GM19372 (cell line): Measurements from ENCODE around the gene MAML2.
A peak's percentile ranks its signal among the peaks of the same experiment; 100 is the strongest.

ENCODE experiments used
- ATAC-seq: cut with Tn5 transposase; IDR thresholded peaks from one replicate; pipeline ENCODE4 v1.9.1; 2021; ENCODE audit warnings: mild to moderate bottlenecking, low read depth, moderate library complexity; ENCODE audit not compliant: unreplicated experiment

MAML2 gene

DNA sequence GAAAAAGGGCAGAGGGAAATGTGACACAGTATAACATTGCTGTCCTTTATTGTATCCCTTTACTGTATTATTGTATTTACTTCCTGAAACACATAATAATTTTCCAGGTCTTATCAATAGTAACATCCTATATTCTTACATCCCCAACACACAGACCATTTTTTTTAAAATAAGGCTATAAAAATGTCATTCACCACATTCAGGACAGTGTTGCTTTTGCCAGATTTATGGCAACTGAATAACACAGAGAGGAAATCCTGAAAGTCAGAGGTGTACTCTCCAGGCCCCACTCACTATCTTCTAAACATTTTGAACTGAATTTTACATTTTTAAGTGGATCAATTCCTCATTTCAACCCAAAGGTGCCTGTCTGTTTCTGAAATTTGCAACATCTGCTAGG, 314.2 kb downstream of the MAML2 start:
- ATAC-seq = no peak

DNA sequence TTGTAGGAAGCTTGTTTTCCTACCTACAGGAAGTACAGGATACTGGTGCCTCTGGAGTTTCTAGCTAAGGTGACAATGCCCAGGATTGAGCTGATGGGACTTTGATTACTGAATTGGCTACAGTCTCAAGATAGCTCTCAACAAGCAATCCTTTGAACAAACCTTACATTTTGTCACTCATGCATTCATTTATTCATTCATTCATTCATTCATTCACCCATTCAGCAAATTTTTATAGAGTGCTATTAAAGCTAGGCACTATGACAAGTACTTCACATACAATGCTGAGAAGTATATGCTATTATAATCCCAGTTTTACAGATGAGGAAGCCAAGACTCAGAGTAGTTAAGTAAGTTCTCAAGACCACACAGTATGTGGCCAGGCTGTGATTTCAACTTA, 316.0 kb downstream of the MAML2 start:
- no peak for ATAC-seq

DNA sequence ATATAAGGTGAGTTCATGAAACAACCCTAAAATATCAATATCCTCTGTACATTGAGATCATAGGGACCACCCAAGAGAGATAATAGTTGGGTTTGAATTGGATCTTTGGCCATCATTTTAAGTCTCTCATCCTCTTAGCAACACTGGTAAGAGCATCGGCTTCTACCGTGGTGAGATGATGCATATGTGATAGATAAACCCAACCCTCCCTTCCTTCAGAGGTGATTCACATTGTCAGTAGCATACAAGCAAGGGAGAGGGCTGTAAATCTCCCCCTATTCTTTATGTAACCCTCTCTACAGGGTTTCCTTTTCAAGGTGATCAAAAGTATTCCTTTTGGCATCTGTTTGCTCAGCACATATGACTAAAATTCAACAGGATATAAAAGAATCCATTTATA, 316.7 kb downstream of the MAML2 start:
- no peak for ATAC-seq

DNA sequence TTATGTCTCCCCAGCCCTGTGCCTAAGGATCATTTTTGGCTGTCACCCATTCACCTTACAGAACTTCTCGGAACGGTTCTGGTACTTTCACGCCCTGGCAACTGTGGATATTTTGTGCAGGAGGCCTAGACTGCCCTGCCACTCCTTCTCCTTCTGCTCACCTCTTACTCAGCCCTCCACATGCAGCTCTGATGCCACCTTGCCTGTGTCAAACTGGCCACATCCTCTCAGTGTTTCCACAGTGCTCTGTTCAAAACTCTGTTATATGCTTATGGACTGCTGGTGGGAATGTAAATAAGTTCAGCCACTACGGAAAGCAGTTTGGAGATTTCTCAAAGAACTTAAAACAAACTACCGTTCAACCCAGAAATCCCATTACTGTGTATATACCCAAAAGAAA, 318.3 kb downstream of the MAML2 start:
- no peak for ATAC-seq

DNA sequence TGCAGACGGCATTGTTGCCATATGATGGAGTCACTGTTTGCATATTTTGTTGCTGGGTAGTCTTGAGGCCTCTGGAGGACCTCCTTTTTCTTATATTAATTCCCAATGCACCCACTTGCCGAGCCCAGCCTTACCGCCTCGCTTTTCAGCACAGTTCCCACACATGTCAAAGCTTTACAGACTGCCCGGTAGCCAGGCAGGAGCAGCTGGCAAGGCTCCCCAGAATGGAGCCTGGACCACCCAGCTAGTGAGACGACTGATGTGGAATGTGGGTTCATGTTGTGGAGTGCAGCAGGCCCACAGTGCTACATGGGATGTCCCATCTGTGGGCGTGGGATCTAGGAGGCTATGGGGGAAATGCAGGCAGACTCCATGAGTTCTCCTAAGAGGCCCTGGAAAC, 319.7 kb downstream of the MAML2 start:
- ATAC-seq = no peak

DNA sequence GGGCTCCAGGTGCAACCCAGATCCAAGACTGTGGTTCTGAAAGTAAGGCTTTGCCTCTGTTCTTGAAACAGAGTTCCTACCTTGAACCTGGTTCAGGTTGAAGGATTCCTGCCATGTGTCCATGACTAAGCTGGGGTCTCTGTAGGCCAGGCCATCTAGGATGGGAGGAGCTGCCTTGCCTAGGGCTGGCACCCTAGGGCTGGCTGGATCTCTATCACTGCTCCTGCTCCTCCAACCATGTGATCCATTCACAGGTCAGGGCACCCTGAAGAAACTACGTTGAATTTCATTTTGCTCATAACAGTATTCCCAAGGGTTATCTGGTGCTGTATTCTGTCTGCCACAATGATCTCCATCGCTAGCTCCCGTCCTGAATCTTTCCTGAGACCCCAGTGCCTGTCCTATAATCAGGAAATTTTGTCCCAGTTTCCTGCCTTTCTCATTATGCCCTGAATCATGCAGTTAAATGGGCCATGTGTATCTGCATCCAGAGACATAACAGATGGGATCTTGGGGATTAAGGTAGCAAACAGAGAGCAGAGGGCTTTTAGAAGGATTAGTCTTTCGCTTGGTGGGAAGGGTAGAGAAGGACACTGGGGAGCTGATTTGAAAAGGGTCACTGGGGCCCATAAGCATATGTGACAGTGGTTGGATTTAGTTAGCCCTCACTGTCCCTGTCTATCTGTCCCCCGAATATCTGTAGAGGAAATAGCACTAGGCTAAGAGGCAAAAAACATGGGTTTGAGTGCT, 320.9 kb downstream of the MAML2 start:
- no peak for ATAC-seq

DNA sequence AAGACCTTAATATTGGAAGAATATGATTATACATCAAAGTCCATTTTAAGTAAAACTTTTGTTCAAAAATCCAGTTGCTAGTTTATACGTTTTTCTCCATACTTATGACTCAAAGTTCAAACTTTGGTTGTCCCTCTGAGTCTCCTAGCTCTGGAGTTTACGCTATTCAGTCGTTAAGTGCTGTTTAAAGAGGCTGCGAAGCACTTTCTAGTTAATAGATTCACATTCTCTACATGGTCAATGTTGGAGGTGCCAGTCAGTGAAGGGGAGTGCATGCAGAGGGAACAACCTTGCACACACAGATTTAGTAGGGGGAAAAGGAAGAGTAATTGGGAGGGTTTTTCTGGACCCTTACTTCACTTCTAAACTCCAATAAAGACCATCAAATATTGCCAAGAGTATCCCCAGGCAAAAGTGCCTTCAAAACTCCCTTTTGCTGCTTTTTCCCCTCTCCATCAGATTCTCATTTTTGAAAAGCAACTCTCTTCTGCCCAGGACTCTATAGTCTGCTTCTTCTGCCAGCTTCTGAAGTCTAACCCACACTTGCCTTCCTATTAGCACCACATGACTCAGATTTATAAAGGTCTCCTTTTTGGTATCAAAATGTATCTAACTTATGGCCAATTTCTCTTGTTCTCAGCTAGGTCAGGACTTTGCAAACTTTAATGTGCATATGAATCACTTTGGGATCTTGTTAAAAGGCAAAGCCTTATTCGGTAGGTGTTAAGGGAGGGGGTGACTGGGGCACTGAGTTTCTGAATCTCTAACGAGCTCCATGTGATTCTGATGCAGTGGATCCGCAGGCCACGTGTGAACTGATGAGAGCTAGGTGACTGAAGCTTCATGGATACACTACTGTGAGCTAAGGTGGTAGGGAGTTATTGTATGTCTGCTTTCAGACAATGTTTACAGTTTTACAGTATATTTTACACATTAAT, 322.9 kb downstream of the MAML2 start:
- ATAC-seq = no peak

DNA sequence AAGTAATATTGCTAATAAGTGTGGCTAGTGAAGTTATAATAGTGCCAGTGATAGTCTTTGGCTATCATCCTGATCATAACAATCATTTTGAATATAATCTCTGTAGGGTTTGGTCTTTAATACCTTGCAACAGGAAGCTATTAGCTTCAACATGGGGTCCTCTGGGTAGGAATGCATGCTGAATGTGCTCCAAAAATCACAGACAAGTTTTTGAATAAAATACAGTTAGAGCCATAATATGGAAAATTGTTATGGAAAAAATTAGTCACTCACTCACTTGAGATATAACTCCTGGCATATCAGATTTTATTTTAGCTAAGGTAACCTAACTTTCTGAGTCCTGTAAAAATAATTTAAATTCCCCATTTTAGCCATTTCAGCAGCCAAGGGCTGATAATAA, 323.7 kb downstream of the MAML2 start:
- ATAC-seq = no peak

DNA sequence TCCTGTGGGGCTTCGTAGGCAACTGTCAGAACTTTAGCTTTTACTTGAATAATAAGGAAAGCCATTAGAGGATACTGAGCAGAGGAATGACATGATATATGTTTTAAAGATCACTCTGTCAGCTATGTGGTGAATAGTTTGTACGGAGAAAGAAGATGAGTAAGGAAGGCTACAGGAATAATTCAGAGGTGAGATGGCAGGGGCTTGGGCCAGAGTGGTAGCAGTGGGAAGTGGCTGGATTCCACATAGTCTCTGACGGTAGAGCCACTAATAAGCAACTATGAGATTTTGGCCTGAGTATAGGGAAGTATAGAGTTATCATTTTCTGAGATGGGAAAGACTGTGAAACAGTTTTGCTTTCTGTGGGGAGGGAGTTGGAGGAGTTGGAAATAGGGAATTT, 325.1 kb downstream of the MAML2 start:
- ATAC-seq = no peak

DNA sequence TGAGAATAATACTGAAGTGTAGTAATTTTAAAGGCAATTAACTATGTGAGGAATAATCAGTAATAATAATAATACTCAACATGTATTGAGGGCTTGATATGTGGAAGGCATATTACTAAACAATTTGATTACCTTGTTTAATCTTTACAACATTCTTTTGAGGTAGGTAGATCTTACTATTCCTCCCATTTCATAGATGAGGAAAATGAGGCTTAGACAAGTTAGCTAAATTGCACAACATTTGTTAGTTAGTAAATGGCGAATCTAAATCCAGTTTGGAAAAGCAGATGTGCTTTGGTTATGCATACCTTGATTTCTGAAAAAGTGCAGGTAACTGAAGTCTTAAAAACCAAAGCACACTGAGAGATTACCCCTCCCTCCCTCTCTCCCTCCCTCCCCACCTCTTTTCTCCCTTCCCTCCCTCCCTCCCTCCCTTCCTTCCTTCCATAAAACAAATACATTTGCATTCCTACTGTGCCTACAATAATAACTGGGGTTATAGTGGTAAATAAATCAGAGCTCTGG, 326.0 kb downstream of the MAML2 start:
- no peak for ATAC-seq

DNA sequence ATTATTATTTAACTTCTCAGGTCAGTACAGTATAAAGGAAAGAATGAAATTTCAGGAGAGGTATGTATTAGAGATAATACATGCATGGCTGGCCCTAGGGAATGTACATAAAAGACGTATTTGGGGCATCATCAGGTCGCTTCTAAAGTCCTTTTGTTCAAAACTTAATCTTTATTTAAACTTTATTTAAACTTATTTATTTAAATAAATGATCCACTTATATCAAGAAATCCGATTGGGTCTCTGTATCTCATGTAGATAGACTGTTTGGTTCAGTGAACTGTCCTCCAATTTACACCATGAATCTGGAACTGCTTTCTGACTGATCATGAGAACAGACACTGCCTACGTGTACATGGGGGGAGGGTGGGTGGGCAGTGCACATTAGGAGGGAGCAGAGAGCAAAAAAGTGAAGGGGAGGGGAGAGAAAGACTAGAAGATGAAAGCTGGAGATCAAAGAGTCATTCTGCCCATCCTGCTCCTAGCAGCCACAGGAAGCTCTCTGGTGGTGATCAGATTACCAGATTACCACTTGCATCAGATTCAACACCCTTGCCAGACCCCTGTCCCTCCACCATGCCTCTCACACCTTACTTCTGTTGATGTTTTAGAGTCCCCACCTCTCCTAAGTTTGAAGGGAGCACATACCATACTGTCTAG, 327.0 kb downstream of the MAML2 start:
- ATAC-seq = no peak

DNA sequence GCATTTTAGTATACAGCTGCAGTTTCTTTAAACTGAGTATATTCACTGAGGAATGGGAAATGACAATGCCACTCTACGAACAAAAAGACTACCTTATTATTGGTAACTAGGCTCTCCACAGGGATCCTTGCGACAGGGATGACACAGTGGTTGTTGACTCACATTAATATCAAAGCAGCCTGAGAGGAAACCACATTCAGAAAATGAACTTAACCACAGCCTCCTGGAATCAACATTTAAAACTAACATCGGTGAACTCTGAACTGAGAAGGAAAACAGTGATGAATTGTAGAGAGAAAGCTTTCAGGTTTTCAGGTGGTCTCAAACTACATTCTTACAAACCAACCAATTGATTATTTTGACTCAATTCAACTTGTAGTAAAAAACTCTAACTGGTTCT, 328.8 kb downstream of the MAML2 start:
- ATAC-seq = no peak

DNA sequence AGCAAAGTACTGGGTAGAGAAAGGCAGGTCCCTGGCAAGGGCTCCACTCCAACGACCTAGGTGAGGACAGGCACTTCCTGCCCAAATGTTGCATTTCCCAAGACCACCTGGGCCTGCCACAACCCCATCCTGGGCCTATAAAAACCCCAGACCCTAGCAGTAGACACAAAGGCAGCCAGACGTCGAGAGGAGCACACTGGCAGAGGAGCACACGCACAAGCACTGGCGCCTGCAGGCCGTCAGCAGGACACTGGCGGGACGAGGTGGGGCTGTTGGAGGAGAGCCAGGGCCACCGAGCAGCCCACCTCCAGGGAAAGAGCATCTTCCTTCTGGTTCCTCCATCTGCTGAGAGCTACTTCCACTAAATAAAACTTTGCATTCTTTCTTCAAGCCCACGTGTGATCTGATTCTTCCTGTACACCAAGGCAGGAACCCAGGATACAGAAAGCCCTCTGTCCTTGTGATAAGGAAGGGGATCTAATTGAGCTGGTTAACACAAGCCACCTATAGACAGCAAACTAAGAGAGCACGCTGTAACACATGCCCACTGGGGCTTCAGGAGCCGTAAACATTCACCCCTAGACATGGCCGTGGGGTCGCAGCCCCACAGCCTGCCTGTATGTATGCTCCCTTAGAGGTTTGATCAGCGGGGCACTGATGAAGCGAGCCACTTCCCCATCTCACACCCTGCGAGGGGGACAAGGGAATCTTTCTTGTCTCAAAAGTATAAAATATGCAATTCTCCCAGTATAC, 329.4 kb downstream of the MAML2 start:
- ATAC-seq = no peak

DNA sequence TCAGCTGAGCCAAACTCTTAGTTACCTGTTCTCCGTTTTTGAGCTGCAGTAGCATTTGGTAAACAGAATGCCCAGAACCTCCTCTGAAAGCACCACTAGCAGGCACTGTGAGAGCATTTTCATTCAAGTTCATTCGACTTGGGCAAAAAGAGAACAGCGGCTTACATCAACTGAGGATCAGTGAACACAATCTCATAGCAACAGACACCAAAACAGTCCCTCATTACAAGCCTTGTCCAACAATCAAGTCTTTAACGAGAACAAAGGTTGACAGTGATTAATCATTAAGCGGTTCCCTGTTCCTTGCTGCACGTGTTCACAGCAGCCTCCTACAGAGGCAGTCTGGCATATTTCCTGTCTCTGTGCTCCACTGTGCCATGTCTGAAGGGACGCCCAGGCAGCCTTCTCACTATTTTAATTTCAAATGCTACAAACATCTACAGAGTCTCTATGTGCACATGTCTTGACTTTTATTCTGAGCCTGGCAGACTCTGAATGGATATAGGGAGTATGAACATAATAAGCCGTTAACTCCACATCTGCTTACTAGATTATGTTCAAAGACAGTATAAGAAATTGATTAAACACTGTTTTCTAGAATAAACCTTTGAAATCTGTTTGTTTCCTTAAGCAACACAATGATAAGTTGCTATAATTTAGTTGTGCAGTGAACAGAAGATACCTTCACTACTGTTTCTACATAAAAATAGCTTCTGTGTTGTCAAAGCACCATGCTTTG, 330.7 kb downstream of the MAML2 start:
- ATAC-seq = peak; percentile 89

DNA sequence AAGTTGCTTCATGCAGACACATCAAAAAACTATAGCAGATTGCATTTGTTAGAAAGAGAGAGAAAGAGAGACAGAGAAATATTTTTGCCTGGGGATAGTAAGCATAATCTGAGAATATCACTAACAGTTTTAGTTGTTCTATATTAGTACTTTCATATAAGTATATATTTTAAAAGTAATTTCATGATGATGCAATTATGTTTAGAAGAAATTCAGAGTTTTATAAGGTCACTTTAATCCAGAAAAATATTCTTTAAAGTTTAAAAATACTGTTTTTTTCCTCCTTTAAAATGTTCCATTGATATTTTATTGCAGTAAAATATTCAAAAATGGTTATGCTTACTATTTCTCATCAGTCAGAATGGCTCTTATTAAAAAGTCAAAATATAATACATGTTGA, 332.3 kb downstream of the MAML2 start:
- ATAC-seq = no peak

DNA sequence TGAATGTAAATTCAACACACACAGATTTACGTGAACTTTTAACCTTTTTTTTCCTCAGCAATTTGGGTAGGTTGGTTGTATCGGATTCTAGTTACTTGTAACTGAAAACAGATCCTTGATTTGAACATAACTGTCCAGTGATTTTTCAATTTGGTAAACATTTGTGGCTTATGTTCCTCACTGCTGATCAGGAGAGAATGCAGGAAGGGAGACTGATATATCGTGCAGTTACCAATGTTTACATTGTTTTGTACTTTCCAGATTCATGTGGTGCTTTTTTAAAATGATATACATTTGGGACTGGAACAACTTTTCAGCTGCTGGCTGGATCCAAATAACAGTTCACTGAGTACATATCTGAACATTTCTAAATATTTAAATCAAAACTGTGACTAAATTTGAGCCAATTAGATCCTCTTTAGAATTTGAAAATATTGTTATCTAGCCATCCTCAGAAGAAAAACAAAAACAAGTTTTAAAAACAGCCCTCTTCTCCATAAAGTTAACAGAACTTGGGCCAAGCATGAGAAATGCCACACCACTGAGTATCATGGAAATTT, 334.8 kb downstream of the MAML2 start:
- ATAC-seq = no peak

DNA sequence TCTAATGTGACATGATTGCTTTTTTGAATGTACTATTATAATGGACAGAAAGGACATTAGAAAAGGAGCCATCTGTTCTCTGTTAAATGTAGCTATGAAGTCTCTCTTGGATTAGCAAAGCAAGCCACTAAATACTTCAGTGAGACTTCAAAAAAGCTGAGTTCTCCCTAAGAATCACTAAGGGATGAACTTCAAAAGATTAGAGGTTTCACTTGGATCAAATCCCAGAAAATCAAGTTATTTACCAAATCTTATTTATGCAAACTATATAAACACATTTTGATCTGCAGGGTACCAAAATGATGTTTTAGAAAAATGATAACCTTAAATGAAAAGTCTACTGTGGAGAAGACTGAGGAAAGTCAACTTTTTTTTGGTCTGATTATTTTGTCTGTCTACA, 337.0 kb downstream of the MAML2 start:
- no peak for ATAC-seq

DNA sequence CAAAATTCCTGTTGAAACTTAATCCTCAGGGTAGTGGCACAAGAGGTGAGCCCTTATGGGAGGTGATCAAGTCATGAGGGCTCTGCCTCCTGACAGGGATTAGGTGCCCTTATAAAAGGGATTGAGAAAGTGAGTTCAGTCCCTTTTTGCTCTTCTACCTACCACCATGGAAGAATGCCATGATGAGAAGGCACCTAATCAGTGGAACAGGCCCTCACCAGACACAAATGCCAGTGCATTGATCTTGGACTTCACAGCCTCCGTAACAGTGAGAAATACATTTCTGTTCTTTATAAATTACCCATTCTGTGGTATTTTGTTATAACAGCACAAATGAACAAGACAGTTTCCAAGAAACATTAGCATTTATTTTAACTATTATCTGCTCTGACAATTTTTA, 338.1 kb downstream of the MAML2 start:
- ATAC-seq = no peak

DNA sequence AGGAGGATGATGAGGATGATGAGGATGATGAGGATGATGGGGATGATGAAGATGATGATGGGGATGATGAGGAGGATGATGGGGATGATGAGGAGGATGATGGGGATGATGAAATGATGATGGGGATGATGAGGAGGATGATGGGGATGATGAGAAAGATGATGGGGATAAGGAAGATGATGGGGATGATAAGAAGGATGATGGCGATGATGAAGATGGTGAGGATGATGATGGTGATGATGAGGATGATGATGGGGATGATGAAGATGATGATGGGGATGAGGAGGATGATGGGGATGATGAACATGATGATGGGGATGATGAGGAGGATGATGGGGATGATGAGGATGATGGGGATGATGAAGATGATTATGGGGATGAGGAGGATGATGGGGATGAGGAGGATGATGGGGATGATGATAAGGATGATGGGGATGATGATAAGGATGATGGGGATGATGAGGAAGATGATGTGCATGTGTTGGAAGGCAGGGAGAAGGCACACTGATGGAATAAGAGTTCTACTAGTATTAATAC, 340.2 kb downstream of the MAML2 start:
- ATAC-seq = no peak
